HEK293 (cell line): Measurements from ENCODE around the gene TMEM121B.

ENCODE experiments used
- CTCF ChIA-PET: fragments of 350-600 bp; formaldehyde crosslinking; extraction: SDS; loops from one replicate; lab custom pipeline; 2021; ENCODE audit warnings: antibody characterized with exemption; lab: Yijun Ruan, JAX
- POLR2A ChIA-PET: fragments of 300-600 bp; formaldehyde crosslinking; extraction: SDS; loops from one replicate; lab custom pipeline; 2020; ENCODE audit warnings: antibody characterized with exemption, inconsistent platforms; lab: Yijun Ruan, JAX
- H3K27ac ChIP-seq: fragments of 200-500 bp; sonication (Bioruptor generic); 2 replicates; pipeline ENCODE4 v1.5.1; 2014; ENCODE audit warnings: low read depth, low read length, control low read depth, inconsistent platforms; ENCODE audit errors: extremely low read depth
- H3K36me3 ChIP-seq, 2 experiments: fragments of 200-500 bp in 1 of 2; sonication (Bioruptor generic) in 1 of 2; 1 replicate in 1 of 2; 2 replicates in 1 of 2; pipeline ENCODE4 v1.5.1; 2014 to 2017; ENCODE audit warnings: inconsistent platforms in 2 of 2, low read length in 2 of 2; ENCODE audit not compliant: control insufficient read depth in 2 of 2, insufficient read depth in 1 of 2
- H3K4me1 ChIP-seq: fragments of 200-500 bp; sonication (Bioruptor generic); 2 replicates; pipeline ENCODE4 v1.5.1; 2014; ENCODE audit warnings: mild to moderate bottlenecking, low read length, inconsistent platforms; ENCODE audit not compliant: control insufficient read depth, insufficient read depth
- H3K4me3 ChIP-seq: 2 replicates; pipeline ENCODE4 v1.5.1; 2011; ENCODE audit warnings: low read depth, mild to moderate bottlenecking, control low read depth, low read length, moderate library complexity
- H3K9me3 ChIP-seq: fragments of 200-500 bp; sonication (Bioruptor generic); 2 replicates; pipeline ENCODE4 v1.5.1; 2014; ENCODE audit warnings: low read depth, low read length, inconsistent platforms; ENCODE audit not compliant: control insufficient read depth, insufficient read depth
- BCL11B ChIP-seq: fragments of 450-650 bp; formaldehyde crosslinking; IDR thresholded peaks from 2 replicates; pipeline ENCODE4 v1.5.1; 2016; ENCODE audit warnings: low read depth, missing biosample characterization, missing genetic modification characterization
- GLI2 ChIP-seq: fragments of 450-650 bp; formaldehyde crosslinking; IDR thresholded peaks from 2 replicates; pipeline ENCODE4; 2017; ENCODE audit warnings: missing biosample characterization, missing genetic modification characterization, low read depth, borderline replicate concordance
- GLIS1 ChIP-seq: fragments of 450-650 bp; formaldehyde crosslinking; IDR thresholded peaks from 2 replicates; pipeline ENCODE4 v1.5.1; 2016; ENCODE audit warnings: missing biosample characterization, missing genetic modification characterization
- KLF9 ChIP-seq: fragments of 450-650 bp; formaldehyde crosslinking; IDR thresholded peaks from 2 replicates; pipeline ENCODE4 v1.5.1; 2016; ENCODE audit warnings: missing biosample characterization, missing genetic modification characterization, low read depth
- ZBTB17 ChIP-seq: fragments of 450-650 bp; formaldehyde crosslinking; IDR thresholded peaks from 2 replicates; pipeline ENCODE4 v1.5.1; 2016; ENCODE audit warnings: missing biosample characterization, missing genetic modification characterization
- ZBTB21 ChIP-seq: fragments of 450-650 bp; formaldehyde crosslinking; IDR thresholded peaks from 2 replicates; pipeline ENCODE4 v1.5.1; 2017; ENCODE audit warnings: missing biosample characterization, missing genetic modification characterization
- ZNF266 ChIP-seq: fragments of 450-650 bp; formaldehyde crosslinking; IDR thresholded peaks from 2 replicates; pipeline ENCODE4 v1.5.1; 2016; ENCODE audit warnings: missing biosample characterization, missing genetic modification characterization, low read depth
- ZNF324 ChIP-seq: fragments of 450-650 bp; formaldehyde crosslinking; IDR thresholded peaks from 2 replicates; pipeline ENCODE4 v1.5.1; 2016; ENCODE audit warnings: missing biosample characterization, missing genetic modification characterization
- ZNF426 ChIP-seq: fragments of 450-650 bp; formaldehyde crosslinking; IDR thresholded peaks from 2 replicates; pipeline ENCODE4 v1.5.1; 2017; ENCODE audit warnings: missing biosample characterization, missing genetic modification characterization, mild to moderate bottlenecking, inconsistent platforms, moderate library complexity
- ZNF514 ChIP-seq: fragments of 450-650 bp; formaldehyde crosslinking; IDR thresholded peaks from 2 replicates; pipeline ENCODE4 v1.5.1; 2016; ENCODE audit warnings: missing biosample characterization, missing genetic modification characterization
- ZNF621 ChIP-seq: fragments of 450-650 bp; formaldehyde crosslinking; IDR thresholded peaks from 2 replicates; pipeline ENCODE4 v1.5.1; 2017; ENCODE audit warnings: missing biosample characterization, missing genetic modification characterization
- ZNF623 ChIP-seq: fragments of 450-650 bp; formaldehyde crosslinking; IDR thresholded peaks from 2 replicates; pipeline ENCODE4 v1.5.1; 2016; ENCODE audit warnings: missing biosample characterization, missing genetic modification characterization
- ZNF660 ChIP-seq: fragments of 450-650 bp; IDR thresholded peaks from 2 replicates; pipeline ENCODE4 v1.5.1; 2018; ENCODE audit warnings: missing biosample characterization, mild to moderate bottlenecking, missing genetic modification characterization
- ZNF768 ChIP-seq: fragments of 450-650 bp; formaldehyde crosslinking; IDR thresholded peaks from 2 replicates; pipeline ENCODE4 v1.5.1; 2018; ENCODE audit warnings: missing biosample characterization, mild to moderate bottlenecking, missing genetic modification characterization
- TF ChIP-seq, protein P1 (sequence below): fragments of 450-650 bp; formaldehyde crosslinking; IDR thresholded peaks from 2 replicates; pipeline ENCODE4 v1.5.1; 2016; ENCODE audit warnings: missing biosample characterization, missing genetic modification characterization
- TF ChIP-seq, protein P2 (sequence below): fragments of 450-650 bp; formaldehyde crosslinking; IDR thresholded peaks from 2 replicates; pipeline ENCODE4 v1.5.1; 2017; ENCODE audit warnings: missing biosample characterization, missing genetic modification characterization
- TF ChIP-seq, protein P3 (sequence below): fragments of 450-650 bp; formaldehyde crosslinking; IDR thresholded peaks from 2 replicates; pipeline ENCODE4 v1.5.1; 2016; ENCODE audit warnings: missing biosample characterization, missing genetic modification characterization, borderline replicate concordance

The TMEM121B gene

DNA sequence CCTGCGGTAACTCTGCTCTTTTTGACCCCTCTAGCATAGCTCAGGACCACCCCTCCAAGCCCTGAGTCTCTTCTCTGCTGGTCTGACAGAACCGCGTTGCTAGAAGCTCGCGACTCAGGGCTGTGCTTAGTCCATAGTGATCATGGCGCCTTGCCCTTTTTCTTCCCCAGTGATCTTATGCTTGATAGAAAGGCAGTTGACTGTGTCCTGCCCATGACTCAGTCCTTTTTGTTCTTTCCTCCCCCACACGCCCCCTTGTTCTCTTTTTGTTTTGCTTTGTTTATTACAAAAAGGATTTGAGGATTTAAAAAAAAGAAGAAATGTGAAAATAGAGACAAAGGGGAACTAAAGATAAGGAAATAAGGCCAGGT lies 18.9 kb downstream of the TMEM121B start (continued):
- TF ChIP-seq ZNF768 (no peak), ZNF514 (no peak), ZNF426 (tag by site-specific recombination) (no peak), ZBTB21 (tag by site-specific recombination) (no peak), ZNF621 (tag by site-specific recombination) (no peak), ZNF266 (tag by site-specific recombination) (no peak)
- TF ChIP-seq, protein P1, sequence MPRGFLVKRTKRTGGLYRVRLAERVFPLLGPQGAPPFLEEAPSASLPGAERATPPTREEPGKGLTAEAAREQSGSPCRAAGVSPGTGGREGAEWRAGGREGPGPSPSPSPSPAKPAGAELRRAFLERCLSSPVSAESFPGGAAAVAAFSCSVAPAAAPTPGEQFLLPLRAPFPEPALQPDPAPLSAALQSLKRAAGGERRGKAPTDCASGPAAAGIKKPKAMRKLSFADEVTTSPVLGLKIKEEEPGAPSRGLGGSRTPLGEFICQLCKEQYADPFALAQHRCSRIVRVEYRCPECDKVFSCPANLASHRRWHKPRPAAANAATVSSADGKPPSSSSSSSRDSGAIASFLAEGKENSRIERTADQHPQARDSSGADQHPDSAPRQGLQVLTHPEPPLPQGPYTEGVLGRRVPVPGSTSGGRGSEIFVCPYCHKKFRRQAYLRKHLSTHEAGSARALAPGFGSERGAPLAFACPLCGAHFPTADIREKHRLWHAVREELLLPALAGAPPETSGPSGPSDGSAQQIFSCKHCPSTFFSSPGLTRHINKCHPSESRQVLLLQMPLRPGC (tag by site-specific recombination): no peak
- TF ChIP-seq, protein P2, sequence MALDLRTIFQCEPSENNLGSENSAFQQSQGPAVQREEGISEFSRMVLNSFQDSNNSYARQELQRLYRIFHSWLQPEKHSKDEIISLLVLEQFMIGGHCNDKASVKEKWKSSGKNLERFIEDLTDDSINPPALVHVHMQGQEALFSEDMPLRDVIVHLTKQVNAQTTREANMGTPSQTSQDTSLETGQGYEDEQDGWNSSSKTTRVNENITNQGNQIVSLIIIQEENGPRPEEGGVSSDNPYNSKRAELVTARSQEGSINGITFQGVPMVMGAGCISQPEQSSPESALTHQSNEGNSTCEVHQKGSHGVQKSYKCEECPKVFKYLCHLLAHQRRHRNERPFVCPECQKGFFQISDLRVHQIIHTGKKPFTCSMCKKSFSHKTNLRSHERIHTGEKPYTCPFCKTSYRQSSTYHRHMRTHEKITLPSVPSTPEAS: no peak

DNA sequence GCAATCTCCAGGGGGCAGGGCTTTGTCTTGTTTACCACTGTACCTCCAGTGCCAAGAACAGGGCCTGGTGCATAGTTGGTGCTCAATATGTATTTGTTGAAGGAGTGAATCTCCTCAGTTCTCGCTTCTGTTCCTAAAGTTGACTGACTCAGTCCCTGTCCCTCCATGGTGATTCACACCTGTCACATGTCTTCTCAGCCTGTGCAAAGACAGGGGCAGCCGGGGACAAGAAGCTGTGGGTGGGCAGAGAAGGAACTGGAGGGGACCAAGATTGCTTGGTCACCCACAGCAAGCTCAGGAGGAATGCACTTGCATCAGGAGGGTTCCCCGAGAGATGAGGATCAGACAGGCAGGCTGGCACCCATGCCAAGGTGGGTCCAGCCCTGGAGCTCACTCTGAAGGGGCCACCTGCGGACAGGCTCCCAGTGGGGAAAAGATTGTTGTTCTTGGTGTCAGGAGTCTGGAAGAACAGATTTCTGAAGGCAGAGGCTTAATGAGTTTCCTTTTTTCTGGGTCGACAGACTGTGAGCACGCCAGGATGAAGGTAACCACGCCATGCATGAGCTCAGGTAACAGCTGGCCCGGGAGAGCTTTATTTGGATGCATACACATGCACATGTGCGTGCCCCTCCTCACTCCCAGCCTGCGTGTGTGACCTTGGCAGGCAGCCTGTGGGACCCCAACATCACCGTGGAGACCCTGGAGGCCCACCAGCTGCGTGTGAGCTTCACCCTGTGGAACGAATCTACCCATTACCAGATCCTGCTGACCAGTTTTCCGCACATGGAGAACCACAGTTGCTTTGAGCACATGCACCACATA lies 19.5 kb downstream of the TMEM121B start:
- Histone ChIP-seq H3K27ac (no peak overlapping the region), H3K9me3 (no peaks in the 10 kb centered on the region), H3K4me1 (no peaks in the 10 kb centered on the region), H3K36me3 (peaks cover 5 to 87% of the 10 kb centered on the region in 2 experiments), H3K4me3 (no peak overlapping the region)
- TF ChIP-seq KLF9 (tag by site-specific recombination) (no peak), GLIS1 (tag by site-specific recombination) (no peak), GLI2 (tag by site-specific recombination) (no peak), ZNF324 (tag by site-specific recombination) (no peak), ZNF660 (tag by site-specific recombination) (no peak), BCL11B (tag by site-specific recombination) (no peak)
- TF ChIP-seq, protein P3, sequence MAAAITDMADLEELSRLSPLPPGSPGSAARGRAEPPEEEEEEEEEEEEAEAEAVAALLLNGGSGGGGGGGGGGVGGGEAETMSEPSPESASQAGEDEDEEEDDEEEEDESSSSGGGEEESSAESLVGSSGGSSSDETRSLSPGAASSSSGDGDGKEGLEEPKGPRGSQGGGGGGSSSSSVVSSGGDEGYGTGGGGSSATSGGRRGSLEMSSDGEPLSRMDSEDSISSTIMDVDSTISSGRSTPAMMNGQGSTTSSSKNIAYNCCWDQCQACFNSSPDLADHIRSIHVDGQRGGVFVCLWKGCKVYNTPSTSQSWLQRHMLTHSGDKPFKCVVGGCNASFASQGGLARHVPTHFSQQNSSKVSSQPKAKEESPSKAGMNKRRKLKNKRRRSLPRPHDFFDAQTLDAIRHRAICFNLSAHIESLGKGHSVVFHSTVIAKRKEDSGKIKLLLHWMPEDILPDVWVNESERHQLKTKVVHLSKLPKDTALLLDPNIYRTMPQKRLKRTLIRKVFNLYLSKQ (tag by site-specific recombination): no peak
- CTCF ChIA-PET: interaction anchor here (1.0 kb wide), 1 partner anchor 70 kb away, joined by 3 read pairs; no protein-coding TSS in a partner anchor
- POLR2A ChIA-PET: no interaction called here

DNA sequence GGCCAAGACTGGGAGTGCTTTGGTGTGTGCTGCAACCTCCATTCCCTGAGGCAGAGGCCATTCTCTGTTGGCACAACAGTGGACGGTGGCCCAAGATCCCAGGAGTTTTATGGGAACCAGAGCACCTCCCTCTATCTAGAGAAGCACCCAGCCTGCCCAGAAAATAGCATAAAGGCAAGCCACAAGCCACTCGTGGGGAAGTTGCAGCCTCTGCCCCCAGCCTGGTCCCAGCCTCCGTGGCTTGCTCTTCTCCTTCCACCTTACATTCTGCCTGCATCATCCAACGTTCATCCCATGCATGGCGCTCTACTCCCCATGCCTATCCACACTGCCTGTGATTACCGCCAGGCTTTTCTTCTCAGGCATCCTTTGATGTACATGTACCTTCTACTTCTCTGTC lies 20.5 kb downstream of the TMEM121B start:
- Histone ChIP-seq H3K36me3 (peaks cover 5 to 76% of the 10 kb centered on the region in 2 experiments), H3K4me3 (no peak overlapping the region), H3K27ac (no peak overlapping the region), H3K9me3 (no peaks in the 10 kb centered on the region)
- POLR2A ChIA-PET: no interaction called here
- CTCF ChIA-PET: no interaction called here
- TF ChIP-seq ZNF623 (tag by site-specific recombination) (no peak), ZBTB17 (tag by site-specific recombination) (peak; percentile 61)
- TF ChIP-seq, all 188 proteins: peak for 1
- H3K4me1 ChIP-seq: no peaks in the 10 kb centered on the region
